CD4-positive, CD25-positive, alpha-beta regulatory T cell (primary cell): ENCODE data around the gene CTCF. TPM values are rescaled to one million over a fixed set of nuclear protein-coding genes. Genes with fewer than 3 reads are reported as not detected.

Experiments
- ATAC-seq, 2 donors: fragments of 150-1000 bp; cut with Tn5 transposase; one replicate each; pipeline ENCODE4 v1.10.0; 2021; ENCODE audit warnings: low read depth in 2 of 2, moderate number of reproducible peaks in 2 of 2, moderate library complexity in 1 of 2
- DNase-seq, 3 donors: peaks; one replicate each; pipeline versions ENCODE4 v3.0.0 to v3.0.0-alpha.2; 2012 to 2022; ENCODE audit warnings: mixed read lengths in 1 of 3
- H3K27ac ChIP-seq: one replicate; pipeline ENCODE4 v1.7.0; 2013; ENCODE audit warnings: mild to moderate bottlenecking, low read length; ENCODE audit not compliant: insufficient read depth, poor library complexity, severe bottlenecking
- H3K27me3 ChIP-seq: one replicate; pipeline ENCODE4 v1.7.0; 2013; ENCODE audit warnings: low read length; ENCODE audit not compliant: control insufficient read depth, insufficient read depth
- H3K36me3 ChIP-seq: one replicate; pipeline ENCODE4 v1.7.0; 2013; ENCODE audit warnings: mild to moderate bottlenecking, low read length, moderate library complexity; ENCODE audit not compliant: control insufficient read depth, insufficient read depth
- H3K4me1 ChIP-seq: 2 replicates; pipeline ENCODE4 v1.7.0; 2013; ENCODE audit warnings: mild to moderate bottlenecking, low read length; ENCODE audit not compliant: insufficient read depth, control insufficient read depth, poor library complexity, severe bottlenecking
- H3K4me3 ChIP-seq: one replicate; pipeline ENCODE4 v1.7.0; 2013; ENCODE audit warnings: low read depth, mild to moderate bottlenecking, low read length, moderate library complexity
- H3K9me3 ChIP-seq, 2 experiments: 1 replicate in 1 of 2; 2 replicates in 1 of 2; pipeline ENCODE4 v1.7.0; 2013; ENCODE audit warnings: low read length in 2 of 2, mild to moderate bottlenecking in 1 of 2, moderate library complexity in 1 of 2; ENCODE audit not compliant: control insufficient read depth in 2 of 2
- H3K27ac Mint-ChIP-seq, 3 donors: one replicate each; pipeline ENCODE4 v1.8.0; 2020 to 2022; ENCODE audit warnings: mild to moderate bottlenecking in 3 of 3, mixed read lengths in 3 of 3, moderate library complexity in 2 of 3
- H3K27me3 Mint-ChIP-seq: one replicate; pipeline ENCODE4 v1.8.0; 2022; ENCODE audit warnings: mild to moderate bottlenecking, mixed read lengths
- H3K36me3 Mint-ChIP-seq: one replicate; pipeline ENCODE4 v1.8.0; 2020; ENCODE audit warnings: mixed read lengths
- H3K4me1 Mint-ChIP-seq, 4 donors: one replicate each; pipeline ENCODE4 v1.8.0; 2020 to 2022; ENCODE audit warnings: mixed read lengths in 4 of 4, mild to moderate bottlenecking in 1 of 4
- H3K4me3 Mint-ChIP-seq, 4 donors: one replicate each; pipeline ENCODE4 v1.8.0; 2020 to 2022; ENCODE audit warnings: mild to moderate bottlenecking in 4 of 4, mixed read lengths in 4 of 4, moderate library complexity in 3 of 4
- H3K9me3 Mint-ChIP-seq, 7 donors: one replicate each; pipeline ENCODE4 v1.8.0; 2020 to 2022; ENCODE audit warnings: mixed read lengths in 7 of 7, mild to moderate bottlenecking in 3 of 7, moderate library complexity in 2 of 7
- polyA plus RNA-seq, 4 donors: library from polyadenylated mRNA; unstranded; fragments of 300-500 nt; fragmentation: Illumina TruSeq; gene quantifications; one replicate each; pipeline ENCODE4 v1.2.3, GENCODE V29; 2021
- total RNA-seq: library from RNA; stranded (reverse); gene quantifications from one replicate; pipeline ENCODE4 v1.2.3, GENCODE V29; 2022

The CTCF gene
- total and polyA plus RNA-seq, 5 donors from 2014 or later = 44.5 to 80.2 (median 53.0) TPM

- DNase-seq = no peak
- peaks cover 12 to 73% (median 32%) of the 10 kb centered on the region in 4 donors for H3K4me1 Mint-ChIP-seq
- no peak for ATAC-seq
- H3K36me3 Mint-ChIP-seq = peaks cover 8% of the 10 kb centered on the region
- Histone ChIP-seq H3K27me3 (no peaks in the 10 kb centered on the region), H3K4me1 (peaks cover 36% of the 10 kb centered on the region), H3K36me3 (peaks cover 4% of the 10 kb centered on the region), H3K27ac (peak overlapping the region; percentile 76), H3K4me3 (no peak overlapping the region), H3K9me3 (no peaks in the 10 kb centered on the region)
- H3K27ac Mint-ChIP-seq = peak overlapping the region in 2 of 3 donors; percentile 97
- H3K9me3 Mint-ChIP-seq = no peaks in the 10 kb centered on the region
- H3K27me3 Mint-ChIP-seq = peaks cover 6% of the 10 kb centered on the region
- H3K4me3 Mint-ChIP-seq = peak overlapping the region in 2 of 4 donors; percentile 38 to 87
These were observed 16.2 kb upstream of the CTCF start for GRCh38 chr16:67546091-67546501.

GRCh38 chr16:67546761-67547422 is 15.4 kb upstream of the CTCF start:
- peaks cover 15 to 73% (median 33%) of the 10 kb centered on the region in 4 donors for H3K4me1 Mint-ChIP-seq
- H3K9me3 ChIP-seq = no peaks in the 10 kb centered on the region
- no peaks in the 10 kb centered on the region for H3K27me3 ChIP-seq
- H3K36me3 ChIP-seq = peaks cover 4% of the 10 kb centered on the region
- peaks cover 6% of the 10 kb centered on the region for H3K27me3 Mint-ChIP-seq
- H3K36me3 Mint-ChIP-seq = peaks cover 10% of the 10 kb centered on the region
- peak overlapping the region; percentile 87 to 92 (median 88) for H3K4me3 Mint-ChIP-seq
- peak overlapping the region; percentile 95 to 97 (median 97) for H3K27ac Mint-ChIP-seq
- H3K4me1 ChIP-seq = peaks cover 38% of the 10 kb centered on the region
- DNase-seq (peak; percentile 68 to 83 (median 78)), ATAC-seq (peak; percentile 27 to 34)
- peak overlapping the region; percentile 76 for H3K27ac ChIP-seq
- H3K9me3 Mint-ChIP-seq = no peaks in the 10 kb centered on the region
- H3K4me3 ChIP-seq = peak overlapping the region; percentile 57

GRCh38 chr16:67547423-67548264 is 14.7 kb upstream of the CTCF start:
- peak overlapping the region; percentile 57 for H3K4me3 ChIP-seq
- no peaks in the 10 kb centered on the region for H3K9me3 Mint-ChIP-seq
- peaks cover 10% of the 10 kb centered on the region for H3K36me3 Mint-ChIP-seq
- peaks cover 12 to 73% (median 34%) of the 10 kb centered on the region in 4 donors for H3K4me1 Mint-ChIP-seq
- H3K9me3 ChIP-seq = no peaks in the 10 kb centered on the region
- H3K27me3 ChIP-seq = no peaks in the 10 kb centered on the region
- peak; percentile 75 to 84 for ATAC-seq
- peak overlapping the region; percentile 76 for H3K27ac ChIP-seq
- H3K27ac Mint-ChIP-seq = peak overlapping the region; percentile 95 to 100 (median 97)
- H3K27me3 Mint-ChIP-seq = peaks cover under 1% of the 10 kb centered on the region
- H3K36me3 ChIP-seq = peaks cover 4% of the 10 kb centered on the region
- H3K4me3 Mint-ChIP-seq = peak overlapping the region; percentile 87 to 92 (median 88)
- H3K4me1 ChIP-seq = peaks cover 44% of the 10 kb centered on the region
- peak; percentile 48 to 91 (median 61) for DNase-seq

GRCh38 chr16:67548265-67549126 is 13.8 kb upstream of the CTCF start:
- Mint-ChIP-seq H3K36me3 (peaks cover 10% of the 10 kb centered on the region), H3K27ac (peak overlapping the region; percentile 89 to 97 (median 95)), H3K4me1 (peaks cover 10 to 76% (median 35%) of the 10 kb centered on the region in 4 donors), H3K27me3 (no peaks in the 10 kb centered on the region), H3K4me3 (peak overlapping the region in 3 of 4 donors; percentile 87 to 90 (median 87)), H3K9me3 (no peaks in the 10 kb centered on the region)
- Histone ChIP-seq H3K4me1 (peaks cover 43% of the 10 kb centered on the region), H3K36me3 (peaks cover 4% of the 10 kb centered on the region), H3K4me3 (peak overlapping the region; percentile 19), H3K27ac (peak overlapping the region; percentile 76), H3K27me3 (no peaks in the 10 kb centered on the region), H3K9me3 (no peaks in the 10 kb centered on the region)
- ATAC-seq (peak; percentile 4), DNase-seq (no peak)

- Histone ChIP-seq H3K4me3 (no peak overlapping the region), H3K4me1 (peaks cover 46% of the 10 kb centered on the region), H3K9me3 (no peaks in the 10 kb centered on the region), H3K27ac (peak overlapping the region; percentile 37), H3K27me3 (no peaks in the 10 kb centered on the region), H3K36me3 (peaks cover 4% of the 10 kb centered on the region)
- Mint-ChIP-seq H3K36me3 (peaks cover 14% of the 10 kb centered on the region), H3K27me3 (no peaks in the 10 kb centered on the region), H3K4me1 (peaks cover 10 to 77% (median 39%) of the 10 kb centered on the region in 4 donors), H3K9me3 (no peaks in the 10 kb centered on the region), H3K27ac (peak overlapping the region; percentile 89 to 97 (median 95)), H3K4me3 (peak overlapping the region in 2 of 4 donors; percentile 43 to 81)
- DNase-seq = no peak
- no peak for ATAC-seq
These were observed 13.1 kb upstream of the CTCF start for GRCh38 chr16:67549240-67549639.

- H3K9me3 Mint-ChIP-seq = no peaks in the 10 kb centered on the region
- no peaks in the 10 kb centered on the region for H3K27me3 Mint-ChIP-seq
- H3K4me3 Mint-ChIP-seq = peak overlapping the region in 2 of 4 donors; percentile 22 to 81
- H3K4me1 Mint-ChIP-seq = peaks cover 10 to 77% (median 41%) of the 10 kb centered on the region in 4 donors
- Histone ChIP-seq H3K9me3 (no peaks in the 10 kb centered on the region), H3K27me3 (no peaks in the 10 kb centered on the region), H3K27ac (no peak overlapping the region), H3K4me3 (no peak overlapping the region), H3K4me1 (peaks cover 52% of the 10 kb centered on the region), H3K36me3 (peaks cover 4% of the 10 kb centered on the region)
- no peak for DNase-seq
- peak overlapping the region; percentile 89 to 97 (median 95) for H3K27ac Mint-ChIP-seq
- peaks cover 16% of the 10 kb centered on the region for H3K36me3 Mint-ChIP-seq
- ATAC-seq = no peak
These were observed 12.4 kb upstream of the CTCF start for GRCh38 chr16:67549936-67550335.

- peaks cover 16 to 85% (median 49%) of the 10 kb centered on the region in 4 donors for H3K4me1 Mint-ChIP-seq
- Histone ChIP-seq H3K36me3 (no peaks in the 10 kb centered on the region), H3K4me3 (no peak overlapping the region), H3K4me1 (peaks cover 64% of the 10 kb centered on the region), H3K9me3 (no peaks in the 10 kb centered on the region), H3K27me3 (no peaks in the 10 kb centered on the region), H3K27ac (no peak overlapping the region)
- no peak overlapping the region for H3K4me3 Mint-ChIP-seq
- no peaks in the 10 kb centered on the region for H3K27me3 Mint-ChIP-seq
- DNase-seq (no peak), ATAC-seq (no peak)
- H3K27ac Mint-ChIP-seq = peak overlapping the region in 1 of 3 donors; percentile 43
- H3K9me3 Mint-ChIP-seq = no peaks in the 10 kb centered on the region
- peaks cover 16% of the 10 kb centered on the region for H3K36me3 Mint-ChIP-seq
These were observed 11.2 kb upstream of the CTCF start for GRCh38 chr16:67551091-67551490.
